GM19043 (cell line): ENCODE results near the gene TYRO3.

Source experiments
- ATAC-seq: cut with Tn5 transposase; IDR thresholded peaks from one replicate; pipeline ENCODE4 v1.9.1; 2021; ENCODE audit warnings: low read depth; ENCODE audit not compliant: unreplicated experiment

The TYRO3 gene

GRCh38 chr15:41558400-41559238 lies at the start of gene TYRO3:
Gene TYRO3 (plus strand): TSS chr15:41559212. CDS start chr15:41559258, 46 bp downstream.
- ATAC-seq: no peak

GRCh38 chr15:41510728-41511127 lies 48.3 kb upstream of the TYRO3 start:
- no peak for ATAC-seq

- no peak for ATAC-seq
Measured at GRCh38 chr15:41511331-41511898, 47.6 kb upstream of the TYRO3 start.

GRCh38 chr15:41511899-41512369 lies 47.1 kb upstream of the TYRO3 start:
- no peak for ATAC-seq

- no peak for ATAC-seq
Measured at GRCh38 chr15:41512512-41512939, 46.5 kb upstream of the TYRO3 start.

- no peak for ATAC-seq
Measured at GRCh38 chr15:41512940-41513505, 46.0 kb upstream of the TYRO3 start.

- no peak for ATAC-seq
Measured at GRCh38 chr15:41513506-41514227, 45.3 kb upstream of the TYRO3 start, which contains the start of gene LTK. Gene LTK (minus strand): TSS chr15:41513827. CDS start chr15:41513709, 118 bp downstream.

- ATAC-seq: no peak
Measured at GRCh38 chr15:41517895-41518449, 41.0 kb upstream of the TYRO3 start.

- ATAC-seq: no peak
Measured at GRCh38 chr15:41520636-41521035, 38.4 kb upstream of the TYRO3 start.

GRCh38 chr15:41521614-41522013 lies 37.4 kb upstream of the TYRO3 start:
- ATAC-seq: no peak

- no peak for ATAC-seq
Measured at GRCh38 chr15:41523097-41523496, 35.9 kb upstream of the TYRO3 start.

GRCh38 chr15:41530363-41530956 lies 28.6 kb upstream of the TYRO3 start:
- no peak for ATAC-seq

- ATAC-seq: no peak
Measured at GRCh38 chr15:41535544-41535943, 23.5 kb upstream of the TYRO3 start.

GRCh38 chr15:41536866-41537265 lies 22.1 kb upstream of the TYRO3 start:
- ATAC-seq: no peak

GRCh38 chr15:41543521-41543870 lies 15.5 kb upstream of the TYRO3 start:
- ATAC-seq: no peak

- ATAC-seq: no peak
Measured at GRCh38 chr15:41544650-41545015, 14.4 kb upstream of the TYRO3 start.

GRCh38 chr15:41545218-41545617 lies 13.8 kb upstream of the TYRO3 start:
- no peak for ATAC-seq

GRCh38 chr15:41546851-41547786 lies 11.9 kb upstream of the TYRO3 start:
- ATAC-seq: no peak

- no peak for ATAC-seq
Measured at GRCh38 chr15:41550066-41550775, 8.8 kb upstream of the TYRO3 start.
